CD4-positive, alpha-beta T cell treated with Interleukin-4 for 4 hours (primary cell): ENCODE data around the gene RPS26.
"Not testable (repeated sequence)": the region's sequence is repeated elsewhere in the genome, so short reads cannot be mapped to it uniquely, and the experiment has no call there.

Experiments
- DNase-seq: peaks from one replicate; pipeline ENCODE4 v3.0.0-alpha.2; 2020

Gene RPS26

GRCh38 chr12:56041552-56042429, at the start of gene RPS26:
Gene RPS26, plus strand, starts transcription at chr12:56041918. Its CDS starts 249 bp downstream, at chr12:56042167.
- peak; percentile 99 for DNase-seq

GRCh38 chr12:55993230-55993853, 48.4 kb upstream of the RPS26 start:
- no peak for DNase-seq

GRCh38 chr12:55995366-55995765, 46.4 kb upstream of the RPS26 start:
- DNase-seq: no peak

- DNase-seq: peak; percentile 81
These were observed 45.5 kb upstream of the RPS26 start for GRCh38 chr12:55996201-55996714.

GRCh38 chr12:55996715-55997534, 44.8 kb upstream of the RPS26 start, which contains the start of gene SUOX:
Gene SUOX, plus strand, starts transcription at chr12:55997276. Its CDS starts 4,946 bp downstream, at chr12:56002222.
- DNase-seq: peak; percentile 30

- DNase-seq: no peak
These were observed 44.2 kb upstream of the RPS26 start for GRCh38 chr12:55997535-55997859.

GRCh38 chr12:55999522-55999921, 42.2 kb upstream of the RPS26 start:
- DNase-seq: not testable (repeated sequence)

GRCh38 chr12:55999999-56000540, 41.6 kb upstream of the RPS26 start:
- DNase-seq: not testable (repeated sequence)

GRCh38 chr12:56001487-56002100, 40.1 kb upstream of the RPS26 start:
- no peak for DNase-seq

- DNase-seq: not testable (repeated sequence)
These were observed 38.3 kb upstream of the RPS26 start for GRCh38 chr12:56003376-56003775.

- DNase-seq: no peak
These were observed 37.5 kb upstream of the RPS26 start for GRCh38 chr12:56004211-56004610.

GRCh38 chr12:56007564-56008559, 33.9 kb upstream of the RPS26 start:
- peak; percentile 38 for DNase-seq

GRCh38 chr12:56010111-56010570, 31.6 kb upstream of the RPS26 start:
- no peak for DNase-seq

GRCh38 chr12:56011509-56012090, 30.1 kb upstream of the RPS26 start:
- DNase-seq: no peak

GRCh38 chr12:56013482-56013881, 28.2 kb upstream of the RPS26 start:
- no peak for DNase-seq

- no peak for DNase-seq
These were observed 27.5 kb upstream of the RPS26 start for GRCh38 chr12:56014205-56014604.

- DNase-seq: no peak
These were observed 24.5 kb upstream of the RPS26 start for GRCh38 chr12:56017181-56017580.

- DNase-seq: no peak
These were observed 23.4 kb upstream of the RPS26 start for GRCh38 chr12:56018356-56018755.

- DNase-seq: no peak
These were observed 21.1 kb upstream of the RPS26 start, which contains the start of gene IKZF4 for GRCh38 chr12:56020423-56021184. Gene IKZF4, plus strand, starts transcription at chr12:56021043. Its CDS starts 451 bp downstream, at chr12:56021494.
